Measurements from ENCODE around the gene TMEM72.

DNA sequence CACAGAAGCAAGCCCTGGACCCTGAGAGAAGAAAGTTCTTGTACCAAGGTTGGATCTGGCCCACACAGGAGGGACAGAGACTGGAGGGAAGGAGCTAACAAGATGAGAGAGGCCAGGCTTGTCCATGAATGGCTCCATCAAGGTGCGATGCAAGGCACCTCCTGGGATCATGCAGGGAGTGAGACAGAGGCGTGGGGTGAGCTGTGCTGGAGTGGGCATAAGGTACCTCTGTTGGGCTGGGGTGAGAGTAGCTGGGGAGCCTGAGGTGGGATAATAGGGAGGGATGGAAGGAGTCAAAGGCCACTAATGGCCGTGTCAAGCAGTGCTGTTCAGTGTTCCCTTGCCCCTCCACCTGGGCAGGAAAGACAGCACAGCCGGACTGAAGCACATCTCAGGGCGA, 9.9 kb downstream of the TMEM72 start:
- TF ChIP-seq POLR2AphosphoS5 (IDR thresholded peaks at IDR 0.05; ENCODE audit: low read depth, low read length) (no peak), POLR2A (IDR thresholded peaks at IDR 0.05; ENCODE audit: low read depth, low read length) (no peak)

All from GM12892 (cell line).